ENCODE measurements around the gene TTLL8.

Gene TTLL8

DNA sequence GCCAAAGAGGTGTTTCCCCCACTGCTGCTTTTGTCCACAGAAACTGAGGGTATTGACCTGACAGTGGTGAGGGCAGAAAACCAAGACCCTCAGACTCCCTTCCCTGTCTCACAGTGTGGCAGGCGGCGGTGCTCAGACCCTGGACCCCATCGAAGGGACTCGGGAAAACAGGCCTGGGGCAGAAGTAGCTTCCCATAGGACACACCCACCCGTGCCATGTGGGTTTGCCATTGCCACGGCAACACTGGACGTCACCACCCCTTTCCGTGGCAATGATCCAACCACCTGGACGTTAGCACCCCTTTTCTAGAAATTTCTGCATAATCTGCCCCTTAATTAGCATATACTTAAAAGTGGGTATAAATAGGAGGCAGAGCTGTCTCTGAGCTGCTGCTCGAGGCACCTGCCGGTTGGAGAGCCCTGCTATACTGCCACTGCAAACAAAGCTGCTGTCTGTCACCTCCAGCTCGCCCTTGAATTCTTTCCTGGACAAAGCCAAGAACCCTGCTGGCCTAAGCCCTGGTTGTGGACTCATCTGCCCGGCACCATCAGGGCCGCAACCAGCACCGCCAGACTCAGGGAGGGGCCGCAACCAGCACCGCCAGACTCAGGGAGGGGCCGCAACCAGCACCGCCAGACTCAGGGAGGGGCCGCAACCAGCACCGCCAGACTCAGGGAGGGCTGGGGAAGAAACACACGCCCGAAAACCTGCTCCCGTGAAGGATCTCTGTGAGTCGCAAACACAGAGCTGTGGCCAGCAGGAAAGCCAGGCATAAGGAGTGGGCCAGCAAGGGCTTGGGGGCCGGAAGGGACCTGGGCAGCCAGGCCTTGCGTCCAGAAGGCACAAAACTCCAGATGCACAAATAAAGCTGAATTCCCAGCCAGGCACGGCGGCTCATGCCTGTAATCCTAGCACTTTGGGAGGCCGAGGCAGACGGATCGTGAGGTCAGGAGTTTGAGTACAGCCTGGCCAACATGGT lies 16.7 kb upstream of the TTLL8 start:
- TF ChIP-seq TAF1 (IDR thresholded peaks at IDR 0.05; ENCODE audit: low read depth) = no peak
- TF ChIP-seq, protein P1, sequence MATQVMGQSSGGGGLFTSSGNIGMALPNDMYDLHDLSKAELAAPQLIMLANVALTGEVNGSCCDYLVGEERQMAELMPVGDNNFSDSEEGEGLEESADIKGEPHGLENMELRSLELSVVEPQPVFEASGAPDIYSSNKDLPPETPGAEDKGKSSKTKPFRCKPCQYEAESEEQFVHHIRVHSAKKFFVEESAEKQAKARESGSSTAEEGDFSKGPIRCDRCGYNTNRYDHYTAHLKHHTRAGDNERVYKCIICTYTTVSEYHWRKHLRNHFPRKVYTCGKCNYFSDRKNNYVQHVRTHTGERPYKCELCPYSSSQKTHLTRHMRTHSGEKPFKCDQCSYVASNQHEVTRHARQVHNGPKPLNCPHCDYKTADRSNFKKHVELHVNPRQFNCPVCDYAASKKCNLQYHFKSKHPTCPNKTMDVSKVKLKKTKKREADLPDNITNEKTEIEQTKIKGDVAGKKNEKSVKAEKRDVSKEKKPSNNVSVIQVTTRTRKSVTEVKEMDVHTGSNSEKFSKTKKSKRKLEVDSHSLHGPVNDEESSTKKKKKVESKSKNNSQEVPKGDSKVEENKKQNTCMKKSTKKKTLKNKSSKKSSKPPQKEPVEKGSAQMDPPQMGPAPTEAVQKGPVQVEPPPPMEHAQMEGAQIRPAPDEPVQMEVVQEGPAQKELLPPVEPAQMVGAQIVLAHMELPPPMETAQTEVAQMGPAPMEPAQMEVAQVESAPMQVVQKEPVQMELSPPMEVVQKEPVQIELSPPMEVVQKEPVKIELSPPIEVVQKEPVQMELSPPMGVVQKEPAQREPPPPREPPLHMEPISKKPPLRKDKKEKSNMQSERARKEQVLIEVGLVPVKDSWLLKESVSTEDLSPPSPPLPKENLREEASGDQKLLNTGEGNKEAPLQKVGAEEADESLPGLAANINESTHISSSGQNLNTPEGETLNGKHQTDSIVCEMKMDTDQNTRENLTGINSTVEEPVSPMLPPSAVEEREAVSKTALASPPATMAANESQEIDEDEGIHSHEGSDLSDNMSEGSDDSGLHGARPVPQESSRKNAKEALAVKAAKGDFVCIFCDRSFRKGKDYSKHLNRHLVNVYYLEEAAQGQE (IDR thresholded peaks at IDR 0.05; ENCODE audit: low read depth) = no peak
- TF ChIP-seq, protein P2, sequence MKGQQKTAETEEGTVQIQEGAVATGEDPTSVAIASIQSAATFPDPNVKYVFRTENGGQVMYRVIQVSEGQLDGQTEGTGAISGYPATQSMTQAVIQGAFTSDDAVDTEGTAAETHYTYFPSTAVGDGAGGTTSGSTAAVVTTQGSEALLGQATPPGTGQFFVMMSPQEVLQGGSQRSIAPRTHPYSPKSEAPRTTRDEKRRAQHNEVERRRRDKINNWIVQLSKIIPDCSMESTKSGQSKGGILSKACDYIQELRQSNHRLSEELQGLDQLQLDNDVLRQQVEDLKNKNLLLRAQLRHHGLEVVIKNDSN (IDR thresholded peaks at IDR 0.05) = no peak

DNA sequence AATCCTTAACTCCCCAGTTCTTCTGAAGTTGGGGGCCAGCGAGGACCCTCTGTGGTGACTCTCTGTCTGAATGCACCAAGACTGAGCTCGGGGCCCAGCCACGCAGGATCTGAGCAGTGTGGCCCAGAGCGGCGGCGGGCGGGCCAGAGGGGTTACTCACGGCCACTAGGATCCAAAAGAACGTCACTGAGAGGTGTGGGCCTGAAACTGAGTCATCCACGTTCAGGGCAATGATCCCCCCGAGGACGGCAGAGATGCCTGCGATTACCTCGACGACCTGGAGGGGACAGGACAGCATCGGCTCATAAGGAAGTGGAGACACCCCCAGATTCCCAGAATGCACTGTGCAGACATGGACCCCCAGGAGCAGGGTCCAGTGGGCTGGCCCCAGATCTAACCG lies 16.0 kb upstream of the TTLL8 start:
- TF ChIP-seq ZBTB7A (IDR thresholded peaks at IDR 0.05; ENCODE audit: low read depth) = no peak
- TF ChIP-seq YY1 (IDR thresholded peaks at IDR 0.05; ENCODE audit: low read depth) = no peak
- TF ChIP-seq, protein P1 (IDR thresholded peaks at IDR 0.05; ENCODE audit: low read depth) = no peak
- TF ChIP-seq CEBPB (IDR thresholded peaks at IDR 0.05) = no peak
- TF ChIP-seq NFIC (IDR thresholded peaks at IDR 0.05) = no peak
- TF ChIP-seq TCF12 (IDR thresholded peaks at IDR 0.05; ENCODE audit: low read depth) = no peak
- no peak for TF ChIP-seq CREB1 (IDR thresholded peaks at IDR 0.05; ENCODE audit: low read depth)
- TF ChIP-seq, protein P3, sequence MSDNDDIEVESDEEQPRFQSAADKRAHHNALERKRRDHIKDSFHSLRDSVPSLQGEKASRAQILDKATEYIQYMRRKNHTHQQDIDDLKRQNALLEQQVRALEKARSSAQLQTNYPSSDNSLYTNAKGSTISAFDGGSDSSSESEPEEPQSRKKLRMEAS (IDR thresholded peaks at IDR 0.05) = no peak

DNA sequence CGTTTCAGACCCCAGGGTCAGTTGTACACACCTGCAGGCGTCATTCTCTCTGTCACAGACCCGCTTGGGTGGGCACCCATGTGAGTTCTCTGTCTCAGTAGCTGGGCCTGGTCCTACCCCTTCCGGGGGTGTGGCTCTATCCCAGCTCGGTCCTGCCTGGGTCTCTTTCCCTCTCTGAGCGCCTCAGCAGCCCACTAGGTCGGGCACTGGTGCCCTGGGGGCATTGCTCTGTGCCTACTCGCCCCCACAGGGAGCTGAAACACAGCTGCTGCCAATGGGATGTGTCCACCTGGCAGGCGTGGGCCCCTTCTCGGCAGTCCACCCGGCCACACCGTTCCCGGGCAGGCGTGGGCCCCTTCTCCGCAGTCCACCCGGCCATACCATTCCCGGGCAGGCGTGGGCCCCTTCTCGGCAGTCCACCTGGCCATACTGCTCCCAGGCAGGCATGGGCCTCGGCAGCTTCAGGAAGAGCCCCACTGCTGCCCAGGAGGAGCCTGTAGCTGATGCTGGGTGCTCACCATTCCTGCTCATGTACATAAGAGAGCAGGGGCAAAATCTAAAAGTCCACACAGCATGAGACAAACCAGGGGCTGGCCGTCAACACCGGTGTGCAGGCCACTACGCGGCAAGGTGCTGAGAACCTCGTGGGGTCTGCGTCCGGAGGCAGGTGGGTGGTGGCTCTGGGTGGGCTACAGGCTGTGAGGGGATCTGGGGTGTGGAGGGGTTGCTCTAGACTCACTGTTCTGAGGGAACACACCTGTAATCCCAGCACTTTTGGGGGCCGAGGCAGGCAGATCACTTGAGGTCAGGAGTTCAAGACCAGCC lies 14.8 kb upstream of the TTLL8 start:
- no peak for TF ChIP-seq TEAD4 (IDR thresholded peaks at IDR 0.05)
- TF ChIP-seq, protein P1 (IDR thresholded peaks at IDR 0.05; ENCODE audit: low read depth) = no peak
- TF ChIP-seq, protein P3 (IDR thresholded peaks at IDR 0.05) = no peak
- TF ChIP-seq, protein P2 (IDR thresholded peaks at IDR 0.05) = no peak
- TF ChIP-seq NFIC (IDR thresholded peaks at IDR 0.05) = no peak
- no peak for TF ChIP-seq TAF1 (IDR thresholded peaks at IDR 0.05; ENCODE audit: low read depth)
- TF ChIP-seq ZBTB7A (IDR thresholded peaks at IDR 0.05; ENCODE audit: low read depth) = no peak
- TF ChIP-seq FOXM1 (IDR thresholded peaks at IDR 0.05; ENCODE audit: borderline replicate concordance, low read depth) = no peak
- no peak for TF ChIP-seq EGR1 (IDR thresholded peaks at IDR 0.05)
- no peak for TF ChIP-seq CEBPB (IDR thresholded peaks at IDR 0.05)
- TF ChIP-seq RAD21 (IDR thresholded peaks at IDR 0.05; ENCODE audit: low read depth) = no peak
- no peak for TF ChIP-seq EP300 (IDR thresholded peaks at IDR 0.05; ENCODE audit: borderline replicate concordance)
- TF ChIP-seq YY1 (IDR thresholded peaks at IDR 0.05; ENCODE audit: low read depth) = no peak
- TF ChIP-seq TCF12 (IDR thresholded peaks at IDR 0.05; ENCODE audit: low read depth) = no peak
- no peak for TF ChIP-seq CREB1 (IDR thresholded peaks at IDR 0.05; ENCODE audit: low read depth)

DNA sequence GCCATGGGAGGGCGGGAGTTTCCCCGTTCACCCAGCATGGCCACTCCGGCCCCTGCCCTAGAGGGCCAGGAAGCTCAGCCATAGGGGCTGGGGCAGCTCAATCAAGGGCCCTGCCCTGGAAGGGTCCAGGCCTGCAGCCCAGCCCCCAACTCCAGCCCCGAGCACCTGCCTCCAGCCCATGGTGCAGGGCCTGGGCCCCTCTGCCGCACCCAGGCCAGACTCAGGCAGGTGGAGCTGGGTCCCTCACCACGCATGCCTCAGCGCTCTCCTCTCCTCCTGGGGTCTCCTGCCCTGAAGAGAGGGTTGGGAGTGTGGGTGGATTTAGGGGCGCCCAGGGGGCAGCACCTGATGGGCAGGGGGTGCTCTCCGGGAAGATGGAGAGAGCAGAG lies 14.1 kb upstream of the TTLL8 start:
- TF ChIP-seq CREB1 (IDR thresholded peaks at IDR 0.05; ENCODE audit: low read depth) (no peak), YY1 (IDR thresholded peaks at IDR 0.05; ENCODE audit: low read depth) (no peak), EP300 (IDR thresholded peaks at IDR 0.05; ENCODE audit: borderline replicate concordance) (no peak)
